Ovary (tissue), 9 donors: ENCODE results near the gene PMEPA1. TPM values are rescaled to one million over a fixed set of nuclear protein-coding genes. Genes with fewer than 3 reads are reported as not detected.

Experiments used
- DNase-seq, 5 donors: peaks; one replicate each; pipeline ENCODE4 v3.0.0-alpha.2; 2019 to 2020
- H3K27ac ChIP-seq, 2 donors: fragments of 200-600 bp; one replicate each; pipeline versions ENCODE4 v1.5.1 to v1.8.0; 2019 to 2022
- H3K27me3 ChIP-seq: fragments of 200-600 bp; one replicate; pipeline ENCODE4 v1.8.0; 2022
- H3K36me3 ChIP-seq: fragments of 200-600 bp; sonication (generic); one replicate; pipeline ENCODE4 v1.5.1; 2019
- H3K4me1 ChIP-seq: one replicate; pipeline ENCODE4 v1.8.1; 2013; ENCODE audit warnings: mild to moderate bottlenecking, moderate library complexity; ENCODE audit not compliant: insufficient read depth
- H3K4me3 ChIP-seq: fragments of 200-600 bp; sonication (generic); one replicate; pipeline ENCODE4 v1.5.1; 2017
- H3K9me3 ChIP-seq, 2 donors: fragments of 200-600 bp in 1 of 2; sonication (generic) in 1 of 2; one replicate each; pipeline versions ENCODE4 v1.5.1 to v1.8.1; 2013 to 2019; ENCODE audit warnings: mild to moderate bottlenecking in 1 of 2, moderate library complexity in 1 of 2
- EP300 ChIP-seq: sonication (generic); formaldehyde crosslinking; IDR thresholded peaks from one replicate; pipeline ENCODE4 v1.6.1; 2017; ENCODE audit warnings: antibody characterized with exemption
- POLR2A ChIP-seq: fragments of 450-650 bp; IDR thresholded peaks from one replicate; pipeline ENCODE4 v1.6.1; 2017; ENCODE audit warnings: antibody characterized with exemption, mild to moderate bottlenecking, moderate library complexity
- WGBS, 3 donors: extraction: QIAGEN DNeasy Blood & Tissue Kit in 1 of 3; methylation state at CpG; one replicate each; pipeline versions ENCODE4 v1.1.5 to v1.1.7; 2013 to 2017; 5-methylcytosine and 5-hydroxymethylcytosine counted together
- intact Hi-C, 4 donors: fragments of 100-400 bp; cut with DNase I; formaldehyde crosslinking; loops; one replicate each; pipeline versions ENCODE4 v1.11.0 to v1.15.1; 2022 to 2023
- polyA plus RNA-seq, 2 donors: library from polyadenylated mRNA; stranded (reverse); fragments of 200-250 nt in 1 of 2; fragments of 350-450 nt in 1 of 2; fragmentation: Illumina TruSeq in 1 of 2; extraction: RNeasy Lipid Tissue Mini Kit (QIAGEN cat#74804) in 1 of 2; gene quantifications; one replicate each; pipeline ENCODE4 v1.2.3, GENCODE V29; 2013 to 2014
- total RNA-seq, 7 donors: library from RNA; depleted of rRNA in 2 of 7; stranded (reverse); fragments of >200 nt in 2 of 7; fragmentation: NEBNext Ultra II Directional in 3 of 7; extraction: Animal tissue kit (Norgen Biotek cat#: 25700) in 3 of 7; gene quantifications; one replicate each; pipeline versions ENCODE4 v1.1.0 to v1.2.4, GENCODE V29; 2016 to 2023
- TF ChIP-seq, protein P1 (sequence below), 3 donors: fragments of 450-650 bp in 2 of 3; fragments of 200-600 bp in 1 of 3; IDR thresholded peaks; one replicate each; pipeline versions ENCODE4 v1.5.1 to v1.8.0; 2016 to 2022; ENCODE audit warnings: antibody characterized with exemption in 3 of 3, mild to moderate bottlenecking in 1 of 3
- donor health status: DM: no; HTN: no; CAD: no; lungs with moderate emphysema.
- donor health status: DM: no; HTN: no; CAD: no.
- donor health status: Bipolar disorder and iron deficiency.
- donor health status: DM: yes; HTN: yes; CAD: no.
- donor health status: DM: no; HTN: no; CAD: no.
- donor health status: DM: yes; HTN: yes; CAD: no.

Gene PMEPA1
- total and polyA plus RNA-seq, 9 donors: 2.7 to 73.4 (median 17.6) TPM

DNA sequence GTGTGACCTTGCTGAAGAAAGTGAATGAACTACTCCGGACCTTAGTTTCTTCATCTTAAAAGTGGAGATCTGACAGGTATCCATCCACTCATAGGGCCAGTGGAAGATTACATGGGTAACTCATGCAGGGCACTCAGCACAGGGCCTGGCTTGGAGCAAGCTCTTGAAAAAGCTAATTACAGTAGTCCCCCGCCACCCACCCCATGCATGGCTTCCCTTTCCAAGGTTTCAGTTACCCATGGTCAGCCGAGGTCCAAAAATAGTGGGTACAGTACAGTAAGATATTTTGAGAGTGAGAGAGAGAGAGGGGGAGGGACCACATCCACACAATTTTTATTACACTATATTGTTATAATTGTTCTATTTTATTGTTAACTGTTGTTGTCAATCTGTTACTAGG lies 7.1 kb upstream of the PMEPA1 start:
- Histone ChIP-seq H3K4me3 (no peak overlapping the region), H3K36me3 (no peaks in the 10 kb centered on the region), H3K9me3 (no peaks in the 10 kb centered on the region), H3K4me1 (no peaks in the 10 kb centered on the region), H3K27ac (no peak overlapping the region), H3K27me3 (no peaks in the 10 kb centered on the region)
- no peak for DNase-seq
- WGBS, 3 donors: 63 to 74% (median 66%) methylated on average over 3 of the region's 3 CpGs
- intact Hi-C loops: no loop called here
- TF ChIP-seq, protein P1, sequence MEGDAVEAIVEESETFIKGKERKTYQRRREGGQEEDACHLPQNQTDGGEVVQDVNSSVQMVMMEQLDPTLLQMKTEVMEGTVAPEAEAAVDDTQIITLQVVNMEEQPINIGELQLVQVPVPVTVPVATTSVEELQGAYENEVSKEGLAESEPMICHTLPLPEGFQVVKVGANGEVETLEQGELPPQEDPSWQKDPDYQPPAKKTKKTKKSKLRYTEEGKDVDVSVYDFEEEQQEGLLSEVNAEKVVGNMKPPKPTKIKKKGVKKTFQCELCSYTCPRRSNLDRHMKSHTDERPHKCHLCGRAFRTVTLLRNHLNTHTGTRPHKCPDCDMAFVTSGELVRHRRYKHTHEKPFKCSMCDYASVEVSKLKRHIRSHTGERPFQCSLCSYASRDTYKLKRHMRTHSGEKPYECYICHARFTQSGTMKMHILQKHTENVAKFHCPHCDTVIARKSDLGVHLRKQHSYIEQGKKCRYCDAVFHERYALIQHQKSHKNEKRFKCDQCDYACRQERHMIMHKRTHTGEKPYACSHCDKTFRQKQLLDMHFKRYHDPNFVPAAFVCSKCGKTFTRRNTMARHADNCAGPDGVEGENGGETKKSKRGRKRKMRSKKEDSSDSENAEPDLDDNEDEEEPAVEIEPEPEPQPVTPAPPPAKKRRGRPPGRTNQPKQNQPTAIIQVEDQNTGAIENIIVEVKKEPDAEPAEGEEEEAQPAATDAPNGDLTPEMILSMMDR (IDR thresholded peaks at IDR 0.05): no peak
- no peak for TF ChIP-seq EP300

DNA sequence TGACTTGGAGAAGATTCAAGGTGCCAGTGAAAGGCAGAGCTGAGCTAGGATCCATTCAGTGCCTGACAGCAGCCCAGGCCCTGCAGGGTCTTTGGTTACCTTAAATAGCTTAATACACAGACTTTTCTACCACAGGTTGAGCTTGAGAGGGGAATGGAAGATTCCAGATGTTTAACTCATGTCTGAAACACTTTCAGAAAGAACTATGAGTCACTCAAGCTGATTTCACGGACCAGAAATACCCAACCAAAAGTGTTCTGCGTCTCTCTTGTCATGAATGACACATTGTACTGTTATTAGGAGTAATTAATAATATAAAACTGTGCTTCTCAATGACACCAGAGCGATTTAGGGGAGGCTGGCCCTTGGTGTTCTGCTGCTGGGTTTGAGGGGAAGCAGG lies 6.4 kb upstream of the PMEPA1 start:
- Histone ChIP-seq H3K36me3 (no peaks in the 10 kb centered on the region), H3K4me3 (no peak overlapping the region), H3K4me1 (peaks cover 2% of the 10 kb centered on the region), H3K27ac (no peak overlapping the region), H3K9me3 (no peaks in the 10 kb centered on the region), H3K27me3 (no peaks in the 10 kb centered on the region)
- TF ChIP-seq, protein P1 (IDR thresholded peaks at IDR 0.05): no peak
- TF ChIP-seq POLR2A (no peak), EP300 (no peak)
- WGBS, 3 donors: 61 to 72% (median 65%) methylated on average over 3 of the region's 3 CpGs
- DNase-seq: no peak
- intact Hi-C loops: no loop called here

DNA sequence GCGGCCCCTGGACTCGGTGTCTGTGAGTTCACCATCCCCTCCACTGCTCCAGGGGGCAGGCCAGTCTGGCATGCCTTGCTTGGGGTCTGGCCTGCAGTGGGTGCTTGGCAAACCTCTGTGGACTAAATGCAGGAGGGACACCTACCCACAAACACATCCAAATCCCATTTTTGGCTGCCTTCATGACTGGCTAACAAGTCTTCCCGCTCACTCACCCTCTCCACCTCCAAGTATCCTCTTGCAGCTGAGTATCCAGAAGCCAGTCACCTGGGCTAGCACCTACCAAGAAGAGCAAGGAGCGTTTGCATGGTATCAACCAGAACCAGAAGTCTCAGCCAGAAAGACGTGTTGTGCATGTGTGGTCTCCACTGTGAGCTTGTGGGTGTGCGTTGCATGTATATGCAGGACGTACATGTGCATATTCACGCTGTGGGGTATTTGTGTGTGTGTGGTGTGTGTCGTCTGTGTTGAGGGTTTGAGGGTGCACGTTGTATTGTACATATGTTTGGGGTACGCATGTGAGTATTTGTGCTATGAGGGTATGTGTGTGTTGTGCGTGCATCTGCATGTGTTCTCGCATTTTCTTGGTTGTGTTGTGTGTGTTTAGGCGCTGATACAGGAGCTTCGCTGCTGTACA lies 5.6 kb upstream of the PMEPA1 start:
- no peaks in the 10 kb centered on the region for H3K9me3 ChIP-seq
- intact Hi-C loops: no loop called here
- no peak overlapping the region for H3K4me3 ChIP-seq
- 88 to 92% (median 89%) methylated on average over 15 of the region's 15 CpGs for WGBS, 3 donors
- no peak for DNase-seq
- H3K4me1 ChIP-seq: peaks cover 4% of the 10 kb centered on the region
- H3K36me3 ChIP-seq: no peaks in the 10 kb centered on the region
- H3K27me3 ChIP-seq: no peaks in the 10 kb centered on the region
- no peak for TF ChIP-seq POLR2A
- TF ChIP-seq, protein P1 (IDR thresholded peaks at IDR 0.05): no peak
- no peak for TF ChIP-seq EP300
- H3K27ac ChIP-seq: no peak overlapping the region

DNA sequence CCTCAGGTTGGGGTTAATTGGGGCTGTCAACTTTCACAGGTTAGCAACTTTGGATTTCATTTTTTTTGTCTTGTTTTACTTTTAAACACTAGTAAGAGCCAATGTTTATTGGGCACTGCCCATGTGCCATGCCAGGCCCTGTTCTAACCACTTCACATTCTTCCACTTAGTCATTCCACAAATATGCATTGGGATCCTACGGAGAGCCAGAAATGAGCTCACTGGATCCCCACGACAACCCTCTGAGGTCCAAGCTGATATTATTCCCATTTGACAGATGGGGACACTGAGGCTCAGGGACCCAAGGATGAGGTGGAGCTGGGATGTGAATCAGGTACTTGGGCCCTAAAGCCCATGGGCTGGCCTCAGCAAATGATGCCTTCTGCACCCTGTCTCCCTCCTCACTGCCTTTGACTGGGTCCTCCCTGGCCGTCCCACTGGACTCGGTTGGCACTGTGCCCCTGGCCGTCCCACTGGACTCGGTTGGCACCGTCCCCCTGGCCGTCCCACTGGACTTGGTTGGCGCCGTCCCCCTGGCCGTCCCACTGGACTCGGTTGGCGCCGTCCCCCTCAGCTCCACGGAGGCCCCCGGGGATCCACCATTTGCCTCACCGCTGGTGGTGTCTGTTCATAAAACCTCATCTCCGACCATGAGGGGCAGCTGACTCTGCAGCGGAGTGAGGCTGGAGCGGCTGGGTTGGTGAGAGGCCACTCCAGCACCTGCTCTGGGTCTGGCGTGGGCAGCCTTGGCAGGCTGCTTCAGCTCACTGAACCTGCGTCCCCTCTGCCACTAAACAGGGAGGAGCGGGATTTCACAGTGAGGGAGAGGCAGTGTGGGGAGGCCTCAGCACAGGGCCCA lies 4.8 kb upstream of the PMEPA1 start:
- intact Hi-C loops: no loop called here
- TF ChIP-seq POLR2A: no peak
- TF ChIP-seq, protein P1 (IDR thresholded peaks at IDR 0.05): no peak
- no peak for TF ChIP-seq EP300
- H3K4me3 ChIP-seq: no peak overlapping the region
- WGBS, 3 donors: 82 to 89% (median 83%) methylated on average over 23 of the region's 23 CpGs
- H3K27ac ChIP-seq: no peak overlapping the region
- no peaks in the 10 kb centered on the region for H3K9me3 ChIP-seq
- H3K36me3 ChIP-seq: no peaks in the 10 kb centered on the region
- no peak for DNase-seq
- H3K27me3 ChIP-seq: no peaks in the 10 kb centered on the region
- H3K4me1 ChIP-seq: peaks cover 4% of the 10 kb centered on the region
